Stimulated activated CD8-positive, alpha-beta memory T cell treated with anti-CD3 and anti-CD28 coated beads, Interleukin-7, amount 100 ng/mL, for 1 hour (primary cell): Measurements from ENCODE around the gene CLDN6.
A peak's percentile ranks its signal among the peaks of the same experiment; 100 is the strongest.

ENCODE experiments used
- DNase-seq, 2 donors: peaks; one replicate each; pipeline ENCODE4 v3.0.0-alpha.2; 2020; ENCODE audit warnings: low read depth in 2 of 2

Gene CLDN6

GRCh38 chr16:2988590-2989099 lies 29.3 kb downstream of the CLDN6 start:
- no peak for DNase-seq

- DNase-seq = no peak
These were observed 30.1 kb downstream of the CLDN6 start for GRCh38 chr16:2987833-2988232.

- no peak for DNase-seq
These were observed 30.7 kb downstream of the CLDN6 start for GRCh38 chr16:2987286-2987685.

GRCh38 chr16:2986623-2987188 lies 31.3 kb downstream of the CLDN6 start:
- no peak for DNase-seq

GRCh38 chr16:2985893-2986355 lies 32.1 kb downstream of the CLDN6 start:
- DNase-seq = no peak

GRCh38 chr16:2985462-2985861 lies 32.5 kb downstream of the CLDN6 start:
- DNase-seq = no peak

GRCh38 chr16:2983706-2984136 lies 34.3 kb downstream of the CLDN6 start:
- peak in 1 of 2 donors; percentile 53 for DNase-seq

- DNase-seq = no peak
These were observed 35.6 kb downstream of the CLDN6 start for GRCh38 chr16:2982402-2982801.

GRCh38 chr16:2981899-2982250 lies 36.1 kb downstream of the CLDN6 start:
- DNase-seq = no peak

GRCh38 chr16:2981177-2981898 lies 36.6 kb downstream of the CLDN6 start:
- no peak for DNase-seq

GRCh38 chr16:2980227-2981176 lies 37.5 kb downstream of the CLDN6 start, which contains the start of gene PKMYT1:
PKMYT1 (minus strand) TSS chr16:2980446; CDS start chr16:2979657, 789 bp downstream.
- DNase-seq = peak; percentile 87 to 91

GRCh38 chr16:2979669-2980226 lies 38.2 kb downstream of the CLDN6 start:
- DNase-seq = no peak

- no peak for DNase-seq
These were observed 40.5 kb downstream of the CLDN6 start for GRCh38 chr16:2977440-2977839.

- DNase-seq = no peak
These were observed 41.3 kb downstream of the CLDN6 start for GRCh38 chr16:2976673-2977072.

GRCh38 chr16:2976201-2976600 lies 41.8 kb downstream of the CLDN6 start:
- DNase-seq = no peak

- no peak for DNase-seq
These were observed 42.7 kb downstream of the CLDN6 start for GRCh38 chr16:2975161-2975795.

GRCh38 chr16:2974319-2975056 lies 43.5 kb downstream of the CLDN6 start:
- DNase-seq = no peak

GRCh38 chr16:2973605-2974318 lies 44.2 kb downstream of the CLDN6 start:
- DNase-seq = no peak

- no peak for DNase-seq
These were observed 44.9 kb downstream of the CLDN6 start for GRCh38 chr16:2973093-2973492.
